K562 (cell line): ENCODE results near the gene WDCP. TPM values are rescaled to one million over a fixed set of nuclear protein-coding genes. Genes with fewer than 3 reads are reported as not detected.

Experiments used
- AFF4 ChIP-seq: sonication (generic); formaldehyde crosslinking; IDR thresholded peaks from 2 replicates; pipeline ENCODE4 v1.8.0; 2023; ENCODE audit warnings: mild to moderate bottlenecking, missing genetic modification reagents
- CHD7 ChIP-seq: fragments of 200-600 bp; sonication (generic); IDR thresholded peaks from one replicate; pipeline ENCODE4 v1.6.1; 2012; ENCODE audit warnings: mild to moderate bottlenecking, low read depth, low read length, inconsistent platforms
- HNRNPL ChIP-seq: fragments of 200-400 bp; formaldehyde crosslinking; IDR thresholded peaks from 2 replicates; pipeline ENCODE4 v1.6.1; 2017; ENCODE audit warnings: low read depth, mild to moderate bottlenecking, low read length
- NR2C2 ChIP-seq, 2 experiments: fragments of 200-800 bp in 1 of 2; sonication (Bioruptor generic) in 1 of 2; sonication (generic) in 1 of 2; formaldehyde crosslinking in 1 of 2; IDR thresholded peaks; 2 replicates each; pipeline versions ENCODE4 v1.6.1 to v1.8.0; 2016 to 2022; ENCODE audit warnings: mild to moderate bottlenecking in 1 of 2, missing compliant biosample characterization in 1 of 2, missing genetic modification characterization in 1 of 2, missing genetic modification reagents in 1 of 2
- PURB ChIP-seq: sonication (generic); formaldehyde crosslinking; IDR thresholded peaks from 2 replicates; pipeline ENCODE4 v1.9.0; 2021; ENCODE audit warnings: low read depth, mild to moderate bottlenecking, missing genetic modification reagents
- RCOR1 ChIP-seq, 2 experiments: IDR thresholded peaks; 2 replicates each; pipeline ENCODE4 v1.6.1; 2012; ENCODE audit warnings: low read depth in 2 of 2, low read length in 2 of 2, borderline replicate concordance in 1 of 2, improper control_type of control experiment in 1 of 2
- SAP30 ChIP-seq: fragments of 200-600 bp; sonication (generic); IDR thresholded peaks from 2 replicates; pipeline ENCODE4 v1.6.1; 2012; ENCODE audit warnings: borderline replicate concordance, low read depth, mild to moderate bottlenecking, moderate library complexity, low read length, control low read depth, inconsistent platforms; ENCODE audit not compliant: insufficient read depth, poor library complexity, severe bottlenecking
- TCF7 ChIP-seq: sonication (generic); IDR thresholded peaks from 2 replicates; pipeline ENCODE4 v1.6.1; 2016; ENCODE audit warnings: antibody characterized with exemption, borderline replicate concordance
- ZNF586 ChIP-seq: fragments of 450-650 bp; formaldehyde crosslinking; conservative IDR thresholded peaks from 2 replicates; pipeline ENCODE4 v1.4.0; 2020; ENCODE audit warnings: mild to moderate bottlenecking, moderate library complexity
- polyA plus RNA-seq, 8 experiments: library from polyadenylated mRNA; depleted of rRNA in 4 of 8; stranded (reverse) in 5 of 8; unstranded in 3 of 8; fragments of >200 nt; fragmentation: Nextera tagmentation in 2 of 8; fragmentation: Illumina TruSeq in 1 of 8; extraction: Ambion mirVana in 2 of 8; extraction: Trizol in 1 of 8; gene quantifications; 2 replicates each; pipeline versions ENCODE4 v1.2.1 to v1.2.3, GENCODE V29; 2011 to 2014; ENCODE audit warnings: inconsistent platforms in 1 of 8, missing spikeins in 1 of 8
- total RNA-seq, 7 experiments: library from RNA; depleted of rRNA in 6 of 7; stranded (reverse); fragments of >200 nt in 6 of 7; fragmentation: Illumina TruSeq in 2 of 7; extraction: Trizol in 2 of 7; gene quantifications; 2 replicates each; pipeline versions ENCODE4 v1.2.1 to v1.2.3, GENCODE V29; 2011 to 2021; ENCODE audit warnings: low replicate concordance in 1 of 7

The WDCP gene
- total and polyA plus RNA-seq, 9 of the 15 experiments (the other 6 are each of a cell fraction or from before 2014, with no cell fraction given): 10.1 to 41.4 (median 21.8) TPM

DNA sequence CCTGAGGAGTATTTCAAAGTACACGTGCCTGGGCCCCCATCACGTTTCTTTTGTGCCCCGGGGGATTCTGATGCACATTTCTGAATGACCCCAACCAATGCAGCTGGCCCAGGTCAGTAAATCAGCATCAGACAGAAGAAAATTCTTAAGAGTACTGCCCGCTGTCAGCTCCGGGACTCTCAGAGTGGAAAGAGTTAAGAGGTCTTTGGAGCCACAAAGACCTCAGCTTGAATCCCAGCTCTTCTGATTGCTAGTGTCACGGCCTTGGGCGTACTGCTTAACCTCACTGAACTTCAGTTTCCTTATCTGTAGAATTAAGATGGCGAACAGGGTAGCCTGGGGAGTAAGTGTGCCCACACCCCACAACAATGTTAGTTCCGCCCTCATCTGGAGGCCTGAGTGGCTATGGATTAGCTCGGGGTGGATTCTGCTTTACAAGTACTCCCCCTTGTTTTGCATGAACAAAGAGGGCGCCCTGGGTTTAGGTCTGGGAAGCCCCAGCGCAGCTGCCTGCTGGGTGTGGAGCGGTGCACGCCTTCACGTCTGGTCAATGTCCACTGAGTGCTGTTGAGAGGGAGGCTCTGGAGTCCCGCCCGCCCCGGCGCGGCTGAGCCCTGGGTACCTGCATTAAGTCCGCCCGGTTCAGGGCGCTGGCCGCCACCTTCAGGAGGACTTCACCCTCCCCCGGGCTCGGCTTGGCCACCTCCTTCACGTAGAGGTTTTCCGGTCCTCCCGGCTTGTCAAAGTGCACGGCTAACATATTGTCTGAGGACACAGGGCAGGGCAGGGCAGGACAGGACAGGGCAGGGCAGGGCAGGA is 36.6 kb upstream of the WDCP start (continued):
- TF ChIP-seq CHD7: peak; percentile 17
- TF ChIP-seq SAP30: peak; percentile 35
- TF ChIP-seq ZNF586 (CRISPR knock-in tag): no peak
- TF ChIP-seq TCF7: peak; percentile 43; the same call in 1 of the 2 replicates
- peak in 1 of 2 experiments; percentile 49; a peak in 2 of 4 replicates for TF ChIP-seq RCOR1 (IDR thresholded peaks at IDR 0.05; ENCODE audit: borderline replicate concordance in 1 of 2, low read depth in 2 of 2, low read length in 2 of 2)
- 0 out of 2 replicates have a peak, but pooled peaks have one; percentile 97 for TF ChIP-seq AFF4
- no peak for TF ChIP-seq HNRNPL
- 0 out of 2 replicates have a peak, but pooled peaks have one; percentile 72 for TF ChIP-seq PURB (CRISPR knock-in tag)
- no peak for TF ChIP-seq NR2C2 (CRISPR knock-in tag; IDR thresholded peaks at IDR 0.05)
- TF ChIP-seq NR2C2 (tag; IDR thresholded peaks at IDR 0.05): peak; percentile 66
